Astrocyte (in vitro differentiated cells and primary cell): ENCODE data around the gene ADD3. TPM values are rescaled to one million over a fixed set of nuclear protein-coding genes. Genes with fewer than 3 reads are reported as not detected.

Experiments used
- DNase-seq: peaks from one replicate; pipeline ENCODE4 v3.0.0-alpha.2; 2010; ENCODE audit warnings: low read depth
- FAIRE-seq: peaks from 2 replicates; lab custom pipeline; 2011; peaks lifted over from hg19 to GRCh38; lab: Jason Lieb, UNC
- H2AFZ ChIP-seq: 2 replicates; pipeline ENCODE4 v1.6.0; 2012; ENCODE audit warnings: low read depth, low read length, inconsistent platforms
- H3K27ac ChIP-seq: 2 replicates; pipeline ENCODE4 v1.5.1; 2011; ENCODE audit warnings: low read depth, low read length, inconsistent platforms
- H3K27me3 ChIP-seq: 2 replicates; pipeline ENCODE4 v1.6.0; 2011; ENCODE audit warnings: low read length, inconsistent platforms; ENCODE audit not compliant: insufficient read depth
- H3K36me3 ChIP-seq: 2 replicates; pipeline ENCODE4 v1.5.1; 2011; ENCODE audit warnings: low read length, inconsistent platforms; ENCODE audit not compliant: insufficient read depth
- H3K4me1 ChIP-seq: 2 replicates; pipeline ENCODE4 v1.5.1; 2011; ENCODE audit warnings: low read length, inconsistent platforms; ENCODE audit not compliant: insufficient read depth
- H3K4me2 ChIP-seq: 2 replicates; pipeline ENCODE4 v1.6.0; 2012; ENCODE audit warnings: low read length, inconsistent platforms
- H3K4me3 ChIP-seq: 2 replicates; pipeline ENCODE4 v1.5.1; 2011; ENCODE audit warnings: low read depth, mild to moderate bottlenecking, low read length, inconsistent platforms; ENCODE audit not compliant: insufficient read depth
- H3K79me2 ChIP-seq: 2 replicates; pipeline ENCODE4 v1.6.0; 2012; ENCODE audit warnings: mild to moderate bottlenecking, low read length, inconsistent platforms; ENCODE audit not compliant: insufficient read depth
- H3K9ac ChIP-seq: 2 replicates; pipeline ENCODE4 v1.6.0; 2012; ENCODE audit warnings: mild to moderate bottlenecking, low read length, inconsistent platforms
- H3K9me3 ChIP-seq: 2 replicates; pipeline ENCODE4 v1.5.1; 2012; ENCODE audit warnings: low read depth, mild to moderate bottlenecking, low read length, inconsistent platforms; ENCODE audit not compliant: insufficient read depth
- H4K20me1 ChIP-seq: 2 replicates; pipeline ENCODE4 v1.6.0; 2012; ENCODE audit warnings: low read length, inconsistent platforms; ENCODE audit not compliant: insufficient read depth
- H3K27ac Mint-ChIP-seq: one replicate; pipeline ENCODE4 v1.8.0; 2021; ENCODE audit warnings: mild to moderate bottlenecking, mixed read lengths; ENCODE audit not compliant: unreplicated experiment
- H3K27me3 Mint-ChIP-seq: one replicate; pipeline ENCODE4 v1.8.0; 2021; ENCODE audit warnings: low read depth, mixed read lengths; ENCODE audit not compliant: unreplicated experiment
- H3K36me3 Mint-ChIP-seq: one replicate; pipeline ENCODE4 v1.8.0; 2021; ENCODE audit warnings: low read depth, mixed read lengths; ENCODE audit not compliant: unreplicated experiment
- H3K4me1 Mint-ChIP-seq: one replicate; pipeline ENCODE4 v1.8.0; 2021; ENCODE audit warnings: low read depth, mixed read lengths; ENCODE audit not compliant: unreplicated experiment
- H3K4me3 Mint-ChIP-seq: one replicate; pipeline ENCODE4 v1.8.0; 2021; ENCODE audit warnings: mild to moderate bottlenecking, moderate library complexity, mixed read lengths; ENCODE audit not compliant: unreplicated experiment
- H3K9me3 Mint-ChIP-seq: one replicate; pipeline ENCODE4 v1.8.0; 2021; ENCODE audit warnings: mild to moderate bottlenecking, mixed read lengths; ENCODE audit not compliant: unreplicated experiment
- EZH2 ChIP-seq: IDR thresholded peaks from 2 replicates; pipeline ENCODE4 v1.6.1; 2012; ENCODE audit warnings: mild to moderate bottlenecking, low read length, inconsistent platforms; ENCODE audit not compliant: insufficient read depth
- total RNA-seq: library from RNA; stranded (reverse); gene quantifications from 2 replicates; pipeline ENCODE4 v1.2.1, GENCODE V29; 2021
- TF ChIP-seq, protein P1 (sequence below): IDR thresholded peaks from 2 replicates; pipeline ENCODE4 v1.5.1; 2011; ENCODE audit warnings: low read depth, mild to moderate bottlenecking, inconsistent platforms, low read length, moderate library complexity; ENCODE audit not compliant: insufficient read depth

Gene ADD3
- total RNA-seq, 1 donor from 2014 or later, result 127 TPM

- Histone ChIP-seq H3K9me3 (no peaks in the 10 kb centered on the region), H3K27me3 (no peaks in the 10 kb centered on the region), H3K4me2 (no peak overlapping the region), H3K79me2 (no peaks in the 10 kb centered on the region), H3K36me3 (no peaks in the 10 kb centered on the region), H3K4me3 (no peak overlapping the region), H2AFZ (no peak overlapping the region), H4K20me1 (no peaks in the 10 kb centered on the region), H3K9ac (no peak overlapping the region), H3K27ac (no peak overlapping the region), H3K4me1 (peaks cover 53% of the 10 kb centered on the region)
- FAIRE-seq, result no peak
- TF ChIP-seq, protein P1, sequence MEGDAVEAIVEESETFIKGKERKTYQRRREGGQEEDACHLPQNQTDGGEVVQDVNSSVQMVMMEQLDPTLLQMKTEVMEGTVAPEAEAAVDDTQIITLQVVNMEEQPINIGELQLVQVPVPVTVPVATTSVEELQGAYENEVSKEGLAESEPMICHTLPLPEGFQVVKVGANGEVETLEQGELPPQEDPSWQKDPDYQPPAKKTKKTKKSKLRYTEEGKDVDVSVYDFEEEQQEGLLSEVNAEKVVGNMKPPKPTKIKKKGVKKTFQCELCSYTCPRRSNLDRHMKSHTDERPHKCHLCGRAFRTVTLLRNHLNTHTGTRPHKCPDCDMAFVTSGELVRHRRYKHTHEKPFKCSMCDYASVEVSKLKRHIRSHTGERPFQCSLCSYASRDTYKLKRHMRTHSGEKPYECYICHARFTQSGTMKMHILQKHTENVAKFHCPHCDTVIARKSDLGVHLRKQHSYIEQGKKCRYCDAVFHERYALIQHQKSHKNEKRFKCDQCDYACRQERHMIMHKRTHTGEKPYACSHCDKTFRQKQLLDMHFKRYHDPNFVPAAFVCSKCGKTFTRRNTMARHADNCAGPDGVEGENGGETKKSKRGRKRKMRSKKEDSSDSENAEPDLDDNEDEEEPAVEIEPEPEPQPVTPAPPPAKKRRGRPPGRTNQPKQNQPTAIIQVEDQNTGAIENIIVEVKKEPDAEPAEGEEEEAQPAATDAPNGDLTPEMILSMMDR, result no peak
- TF ChIP-seq EZH2, result no peak
- DNase-seq, result no peak
- no peaks in the 10 kb centered on the region for H3K27me3 Mint-ChIP-seq
- H3K4me3 Mint-ChIP-seq, result no peak overlapping the region
- H3K9me3 Mint-ChIP-seq, result no peaks in the 10 kb centered on the region
- peaks cover 4% of the 10 kb centered on the region for H3K36me3 Mint-ChIP-seq
- H3K27ac Mint-ChIP-seq, result no peak overlapping the region
- H3K4me1 Mint-ChIP-seq, result peaks cover 45% of the 10 kb centered on the region
Observed at GRCh38 chr10:109964318-109964717, 43.5 kb upstream of the ADD3 start.

DNA sequence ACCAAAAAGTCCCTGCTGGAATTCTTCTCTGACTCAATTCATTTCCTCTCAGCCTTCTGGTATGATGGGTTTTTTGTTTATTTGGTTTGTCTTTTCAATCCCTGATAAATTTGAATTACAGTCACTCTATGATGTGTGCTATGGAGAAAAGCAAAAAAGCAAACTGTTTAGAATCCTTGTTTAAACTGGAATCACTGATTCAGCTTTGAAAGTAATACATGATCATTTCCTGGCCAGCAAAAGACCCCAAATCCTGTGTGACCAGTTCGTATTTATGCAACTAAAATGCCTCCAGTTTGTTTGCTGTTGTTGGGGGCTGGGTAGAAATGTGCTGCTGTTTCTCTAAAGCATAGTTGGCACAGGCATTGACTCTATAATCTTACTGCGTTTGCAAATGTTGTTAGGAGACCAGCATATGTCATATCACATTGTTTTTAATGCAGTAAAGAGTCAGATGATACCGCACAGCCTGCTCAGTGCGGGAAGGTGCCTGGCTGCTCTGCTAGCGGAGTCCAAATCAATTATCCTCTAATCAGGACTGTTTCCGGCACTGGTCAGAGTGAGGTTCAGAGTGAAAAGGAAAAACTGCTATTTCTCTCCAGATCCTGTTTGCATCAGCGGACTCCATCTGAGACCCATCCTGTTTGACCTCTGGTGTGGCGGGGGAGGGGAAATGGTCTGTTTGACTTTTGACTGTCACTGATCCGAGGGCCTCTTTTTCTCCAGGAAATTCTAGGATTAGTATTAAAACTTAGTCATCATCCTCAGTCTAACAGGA lies 40.6 kb upstream of the ADD3 start:
- no peaks in the 10 kb centered on the region for H3K36me3 ChIP-seq
- H3K9ac ChIP-seq, result peak overlapping the region; percentile 74
- no peaks in the 10 kb centered on the region for H3K9me3 ChIP-seq
- H4K20me1 ChIP-seq, result no peaks in the 10 kb centered on the region
- H3K4me1 ChIP-seq, result peaks cover 39% of the 10 kb centered on the region
- DNase-seq (peak; percentile 72), FAIRE-seq (peak; percentile 78)
- H3K79me2 ChIP-seq, result no peaks in the 10 kb centered on the region
- peak overlapping the region; percentile 83 for H3K4me2 ChIP-seq
- peak overlapping the region; percentile 83 for H3K27ac ChIP-seq
- peaks cover 4% of the 10 kb centered on the region for H3K36me3 Mint-ChIP-seq
- peak overlapping the region; percentile 92 for H3K27ac Mint-ChIP-seq
- peaks cover 30% of the 10 kb centered on the region for H3K4me1 Mint-ChIP-seq
- H3K4me3 ChIP-seq, result peak overlapping the region; percentile 41
- H3K9me3 Mint-ChIP-seq, result no peaks in the 10 kb centered on the region
- H3K27me3 Mint-ChIP-seq, result no peaks in the 10 kb centered on the region
- H3K27me3 ChIP-seq, result no peaks in the 10 kb centered on the region
- TF ChIP-seq, protein P1, result no peak
- TF ChIP-seq EZH2, result no peak
- peak overlapping the region; percentile 30 for H2AFZ ChIP-seq
- no peak overlapping the region for H3K4me3 Mint-ChIP-seq

GRCh38 chr10:109967739-109968088 lies 40.1 kb upstream of the ADD3 start:
- Mint-ChIP-seq H3K9me3 (no peaks in the 10 kb centered on the region), H3K4me3 (no peak overlapping the region), H3K36me3 (peaks cover 4% of the 10 kb centered on the region), H3K4me1 (peaks cover 24% of the 10 kb centered on the region), H3K27me3 (no peaks in the 10 kb centered on the region), H3K27ac (peak overlapping the region; percentile 92)
- H3K4me3 ChIP-seq, result peak overlapping the region; percentile 41
- H3K4me1 ChIP-seq, result peaks cover 33% of the 10 kb centered on the region
- no peaks in the 10 kb centered on the region for H3K9me3 ChIP-seq
- H3K27me3 ChIP-seq, result no peaks in the 10 kb centered on the region
- H3K27ac ChIP-seq, result peak overlapping the region; percentile 83
- H3K9ac ChIP-seq, result peak overlapping the region; percentile 74
- no peaks in the 10 kb centered on the region for H3K36me3 ChIP-seq
- DNase-seq (no peak), FAIRE-seq (no peak)
- no peaks in the 10 kb centered on the region for H3K79me2 ChIP-seq
- peak overlapping the region; percentile 83 for H3K4me2 ChIP-seq
- no peaks in the 10 kb centered on the region for H4K20me1 ChIP-seq
- H2AFZ ChIP-seq, result no peak overlapping the region
- no peak for TF ChIP-seq EZH2
- TF ChIP-seq, protein P1, result no peak
